SHP77 treated with DMSO at 0.1 percent for 48 hours (cell line): ENCODE data around the gene HNF4A.

Experiments
- DNase-seq: peaks from one replicate; lab custom pipeline; 2025; lab: John Stamatoyannopoulos, UW

HNF4A gene

GRCh38 chr20:44426879-44427790 is 71.6 kb downstream of the HNF4A start:
- no peak for DNase-seq

GRCh38 chr20:44427804-44428173 is 72.3 kb downstream of the HNF4A start:
- DNase-seq, result no peak

DNA sequence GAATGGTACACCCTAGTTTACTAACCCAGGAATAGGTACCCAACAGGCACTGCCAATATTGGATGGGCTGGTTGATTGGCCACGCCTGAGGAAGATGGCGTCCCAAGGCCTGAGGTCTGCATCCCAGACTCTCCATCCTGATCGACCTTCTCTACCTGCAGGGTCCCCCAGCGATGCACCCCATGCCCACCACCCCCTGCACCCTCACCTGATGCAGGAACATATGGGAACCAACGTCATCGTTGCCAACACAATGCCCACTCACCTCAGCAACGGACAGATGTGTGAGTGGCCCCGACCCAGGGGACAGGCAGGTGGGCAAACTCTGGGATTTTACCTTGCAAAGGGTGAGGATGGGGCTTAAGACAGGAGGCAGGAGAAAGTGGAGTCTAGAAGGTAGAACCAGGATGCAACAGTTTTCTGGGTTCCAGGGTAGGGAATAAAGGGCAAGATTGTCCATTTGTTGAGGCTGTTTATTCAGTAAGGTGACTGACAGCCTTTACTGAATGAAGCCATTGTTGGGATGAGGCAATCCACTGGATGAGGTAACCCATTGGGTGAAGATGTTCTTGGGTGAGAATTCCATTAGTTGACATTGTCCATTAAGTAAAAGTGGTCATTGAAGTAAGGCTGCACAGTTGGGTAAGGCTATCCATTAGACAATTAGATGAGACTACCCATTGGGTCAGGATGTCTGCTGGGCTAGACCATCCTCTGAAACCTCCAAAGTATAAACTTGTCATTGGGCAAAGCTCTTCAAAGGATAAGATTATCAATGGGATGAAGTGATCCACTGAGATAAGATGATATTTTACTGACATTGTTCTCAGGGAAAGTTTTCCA is 72.9 kb downstream of the HNF4A start:
- no peak for DNase-seq

DNA sequence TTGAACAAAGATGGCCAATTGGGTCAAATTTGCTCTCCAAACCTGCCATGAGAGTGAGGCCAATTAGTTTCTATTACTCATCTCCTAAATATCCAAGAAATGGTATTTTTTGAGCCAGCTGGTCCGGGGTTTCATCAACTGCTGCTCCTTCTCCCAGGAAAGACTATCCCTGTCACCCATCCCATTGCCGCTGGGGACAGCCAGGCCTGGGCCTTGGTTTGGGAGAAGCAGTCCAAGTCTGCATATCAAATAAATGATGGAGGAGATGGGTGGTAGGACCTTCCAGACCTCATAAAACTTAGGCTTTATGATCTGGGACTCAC is 73.5 kb downstream of the HNF4A start:
- DNase-seq, result no peak

GRCh38 chr20:44429419-44430269 is 74.1 kb downstream of the HNF4A start:
- DNase-seq, result no peak

DNA sequence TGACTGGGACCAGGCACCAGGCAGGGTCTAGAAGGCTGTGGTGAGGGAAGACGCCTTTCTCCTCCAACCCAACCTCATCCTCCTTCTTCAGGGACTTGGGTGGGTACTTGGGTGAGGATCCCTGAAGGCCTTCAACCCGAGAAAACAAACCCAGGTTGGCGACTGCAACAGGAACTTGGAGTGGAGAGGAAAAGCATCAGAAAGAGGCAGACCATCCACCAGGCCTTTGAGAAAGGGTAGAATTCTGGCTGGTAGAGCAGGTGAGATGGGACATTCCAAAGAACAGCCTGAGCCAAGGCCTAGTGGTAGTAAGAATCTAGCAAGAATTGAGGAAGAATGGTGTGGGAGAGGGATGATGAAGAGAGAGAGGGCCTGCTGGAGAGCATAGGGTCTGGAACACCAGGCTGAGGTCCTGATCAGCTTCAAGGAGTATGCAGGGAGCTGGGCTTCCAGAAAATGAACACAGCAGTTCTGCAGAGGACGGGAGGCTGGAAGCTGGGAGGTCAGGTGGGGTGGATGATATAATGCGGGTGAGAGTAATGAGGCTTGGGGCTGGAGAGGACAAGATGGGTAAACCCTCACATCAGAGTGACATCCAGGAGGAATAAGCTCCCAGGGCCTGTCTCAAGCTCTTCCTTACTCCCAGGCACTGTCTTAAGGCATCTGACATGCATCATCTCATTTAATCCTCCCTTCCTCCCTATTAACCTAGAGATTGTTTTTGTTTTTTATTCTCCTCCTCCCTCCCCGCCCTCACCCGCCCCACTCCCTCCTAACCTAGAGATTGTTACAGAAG is 75.0 kb downstream of the HNF4A start:
- no peak for DNase-seq

DNA sequence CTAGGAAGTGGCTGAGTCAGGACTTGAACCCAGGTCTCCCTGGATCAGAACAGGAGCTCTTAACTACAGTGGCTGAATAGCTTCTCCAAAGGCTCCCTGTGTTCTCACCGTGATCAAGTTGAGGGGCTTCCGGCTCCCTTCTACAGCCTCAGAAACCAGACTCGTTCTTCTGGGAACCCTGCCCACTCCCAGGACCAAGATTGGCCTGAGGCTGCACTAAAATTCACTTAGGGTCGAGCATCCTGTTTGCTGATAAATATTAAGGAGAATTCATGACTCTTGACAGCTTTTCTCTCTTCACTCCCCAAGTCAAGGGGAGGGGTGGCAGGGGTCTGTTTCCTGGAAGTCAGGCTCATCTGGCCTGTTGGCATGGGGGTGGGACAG is 75.6 kb downstream of the HNF4A start:
- DNase-seq, result no peak

DNA sequence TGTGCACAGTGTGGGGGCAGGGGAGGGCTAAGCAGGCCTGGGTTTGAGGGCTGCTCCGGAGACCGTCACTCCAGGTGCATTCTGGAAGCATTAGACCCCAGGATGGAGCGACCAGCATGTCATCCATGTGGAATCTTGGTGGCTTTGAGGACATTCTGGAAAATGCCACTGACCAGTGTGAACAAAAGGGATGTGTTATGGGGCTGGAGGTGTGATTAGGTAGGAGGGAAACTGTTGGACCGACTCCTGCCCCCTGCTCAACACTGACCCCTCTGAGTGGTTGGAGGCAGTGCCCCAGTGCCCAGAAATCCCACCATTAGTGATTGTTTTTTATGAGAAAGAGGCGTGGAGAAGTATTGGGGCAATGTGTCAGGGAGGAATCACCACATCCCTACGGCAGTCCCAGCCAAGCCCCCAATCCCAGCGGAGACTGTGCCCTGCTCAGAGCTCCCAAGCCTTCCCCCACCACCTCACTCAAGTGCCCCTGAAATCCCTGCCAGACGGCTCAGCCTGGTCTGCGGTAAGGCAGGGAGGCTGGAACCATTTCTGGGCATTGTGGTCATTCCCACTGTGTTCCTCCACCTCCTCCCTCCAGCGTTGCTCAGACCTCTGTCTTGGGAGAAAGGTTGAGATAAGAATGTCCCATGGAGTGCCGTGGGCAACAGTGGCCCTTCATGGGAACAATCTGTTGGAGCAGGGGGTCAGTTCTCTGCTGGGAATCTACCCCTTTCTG is 76.2 kb downstream of the HNF4A start:
- no peak for DNase-seq

DNA sequence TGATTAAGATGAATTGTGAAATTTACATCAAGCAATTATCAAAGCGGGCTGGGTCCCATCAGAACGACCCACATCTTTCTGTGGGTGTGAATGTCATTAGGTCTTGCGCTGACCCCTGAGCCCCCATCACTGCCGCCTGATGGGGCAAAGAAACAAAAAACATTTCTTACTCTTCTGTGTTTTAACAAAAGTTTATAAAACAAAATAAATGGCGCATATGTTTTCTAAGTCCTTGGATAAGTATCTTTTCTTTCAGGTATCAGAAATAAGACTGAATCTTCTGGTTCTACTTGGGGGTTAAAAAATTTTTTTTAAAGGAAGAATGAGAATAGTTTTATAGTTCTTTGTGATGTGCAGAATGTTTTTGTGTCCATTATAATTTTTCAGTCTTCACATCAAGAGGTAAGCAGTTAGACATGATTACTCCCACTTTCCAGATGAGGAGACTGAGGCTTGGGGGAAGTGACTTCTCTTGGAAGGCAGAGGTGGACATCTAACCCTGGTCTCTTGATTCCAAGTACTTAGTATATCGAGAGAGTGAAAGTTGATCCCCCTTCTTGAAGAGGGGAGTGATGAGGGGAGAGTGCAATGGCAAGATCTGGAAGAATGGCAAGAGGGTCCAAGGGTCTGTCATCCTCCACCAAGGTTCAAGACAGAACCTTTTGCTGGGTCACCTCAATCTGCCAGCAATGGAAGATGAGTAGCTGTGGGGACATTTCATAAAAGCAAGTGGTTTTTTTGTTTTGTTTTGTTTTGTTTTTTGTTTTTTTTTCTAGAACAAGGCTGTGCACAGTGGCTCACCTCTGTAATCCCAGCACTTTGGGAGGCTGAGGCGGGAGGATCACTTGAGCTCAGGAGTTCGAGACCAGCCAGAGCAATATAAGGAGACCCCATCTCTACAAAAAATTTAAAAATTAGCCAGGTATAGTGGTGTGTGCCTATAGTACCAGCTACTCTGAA is 77.4 kb downstream of the HNF4A start:
- no peak for DNase-seq

GRCh38 chr20:44433751-44434538 is 78.4 kb downstream of the HNF4A start:
- no peak for DNase-seq

DNA sequence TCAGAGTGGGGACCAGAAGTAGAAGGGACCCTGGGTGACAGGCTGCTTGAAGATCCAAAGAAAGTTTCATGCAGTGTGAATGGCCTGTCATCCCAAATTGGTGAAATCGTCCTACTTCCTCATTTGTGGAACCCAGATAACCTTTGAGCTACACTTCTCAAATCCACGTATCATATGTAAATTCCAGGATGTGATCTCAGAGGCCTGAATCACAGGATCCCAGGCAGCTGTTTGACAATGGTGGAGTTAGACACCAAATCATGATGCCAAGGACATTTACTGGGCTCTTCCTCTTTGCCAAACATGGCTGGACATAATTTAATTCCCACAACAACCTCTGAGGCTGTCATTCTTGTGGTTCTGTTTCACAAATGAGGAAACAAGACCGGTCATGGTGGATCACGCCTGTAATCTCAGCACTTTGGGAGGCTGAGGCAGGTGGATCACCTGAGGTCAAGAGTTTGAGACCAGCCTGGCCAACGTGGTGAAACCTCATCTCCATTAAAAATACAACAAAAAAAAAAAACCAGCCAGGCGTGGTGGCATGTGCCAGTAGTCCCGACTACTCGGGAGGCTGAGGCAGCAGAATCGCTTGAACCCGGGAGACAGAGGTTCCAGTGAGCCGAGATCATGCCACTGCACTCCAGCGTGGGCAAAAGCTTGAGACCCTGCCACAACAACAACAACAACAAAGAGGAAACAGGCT is 80.3 kb downstream of the HNF4A start:
- no peak for DNase-seq

DNA sequence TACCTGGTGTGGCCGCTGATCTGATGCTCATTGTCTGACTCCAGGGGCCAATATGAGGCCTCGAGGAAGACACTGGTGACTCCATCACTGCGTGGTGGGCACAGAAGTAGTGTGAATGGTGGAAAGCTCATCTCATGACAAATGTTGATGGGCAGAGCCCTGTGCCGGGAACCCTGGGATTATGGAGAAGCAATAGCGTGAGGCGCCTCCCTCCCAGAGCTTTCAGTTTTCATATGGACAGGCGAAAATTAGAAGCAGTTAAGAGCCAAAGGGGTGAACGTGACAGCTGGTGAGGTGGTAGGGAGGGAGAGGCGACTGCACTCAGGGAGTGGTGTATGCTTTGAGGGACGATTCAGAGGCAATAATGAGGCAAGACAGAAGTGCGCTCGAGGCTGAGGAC is 80.9 kb downstream of the HNF4A start:
- DNase-seq, result no peak

GRCh38 chr20:44437497-44437896 is 82.0 kb downstream of the HNF4A start:
- DNase-seq, result no peak

DNA sequence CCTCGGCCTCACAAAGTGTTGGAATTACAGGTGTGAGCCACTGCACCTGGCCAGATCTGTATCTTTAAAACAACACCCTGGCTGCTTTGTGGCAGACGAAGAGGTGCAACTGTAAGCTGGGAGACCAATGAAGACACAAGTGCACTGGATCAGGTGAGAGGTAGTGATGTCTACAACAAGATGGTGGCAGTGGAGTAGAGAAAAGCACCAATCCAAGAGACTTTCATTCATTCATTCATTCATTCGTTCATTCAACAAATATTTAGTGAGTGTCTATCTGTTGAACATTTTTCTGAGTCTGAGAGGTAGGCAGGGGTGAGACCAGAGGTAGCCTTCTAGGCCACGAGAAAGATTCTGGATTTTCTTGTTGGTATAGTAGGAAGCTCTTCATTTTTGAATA is 83.3 kb downstream of the HNF4A start:
- DNase-seq, result no peak

GRCh38 chr20:44439318-44439717 is 83.8 kb downstream of the HNF4A start:
- DNase-seq, result no peak

DNA sequence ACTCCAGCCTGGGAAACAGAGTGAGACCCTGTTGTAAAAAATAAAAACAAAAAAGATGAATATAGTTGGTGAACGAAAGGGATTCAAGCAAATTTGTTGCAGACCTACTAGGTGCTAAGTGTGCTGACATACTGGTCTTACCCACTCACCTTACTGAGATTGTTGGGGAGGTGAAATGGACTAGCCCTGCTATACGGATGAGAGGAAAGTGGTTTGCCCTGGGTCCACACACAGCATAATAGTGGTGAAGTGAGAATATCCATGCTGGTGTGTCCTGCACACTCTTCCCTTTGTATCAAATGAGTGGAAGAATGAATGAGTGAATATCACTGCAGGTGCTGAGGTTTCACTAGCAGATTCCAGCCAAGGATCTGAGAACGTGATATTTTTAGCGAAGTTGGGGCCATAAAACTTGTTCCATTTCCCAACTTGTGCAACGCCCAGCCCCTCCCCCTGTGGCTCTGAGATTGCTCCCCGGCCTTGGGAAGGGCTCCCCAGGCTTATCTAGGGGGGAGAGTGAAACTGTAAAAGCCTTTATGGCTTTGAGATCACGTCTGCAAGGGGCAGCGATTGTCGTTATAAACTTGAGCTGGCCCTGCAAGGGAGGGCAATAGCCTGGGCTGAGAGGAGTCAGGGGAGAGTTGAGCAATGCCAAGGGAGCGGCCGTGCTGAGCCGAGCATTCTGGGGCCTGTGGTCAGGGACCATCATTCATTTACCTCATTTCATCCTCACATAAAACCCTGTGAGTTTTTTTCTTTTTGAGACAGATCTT is 87.0 kb downstream of the HNF4A start:
- no peak for DNase-seq
